ENCODE results near the gene FOXP1.

Gene FOXP1

DNA sequence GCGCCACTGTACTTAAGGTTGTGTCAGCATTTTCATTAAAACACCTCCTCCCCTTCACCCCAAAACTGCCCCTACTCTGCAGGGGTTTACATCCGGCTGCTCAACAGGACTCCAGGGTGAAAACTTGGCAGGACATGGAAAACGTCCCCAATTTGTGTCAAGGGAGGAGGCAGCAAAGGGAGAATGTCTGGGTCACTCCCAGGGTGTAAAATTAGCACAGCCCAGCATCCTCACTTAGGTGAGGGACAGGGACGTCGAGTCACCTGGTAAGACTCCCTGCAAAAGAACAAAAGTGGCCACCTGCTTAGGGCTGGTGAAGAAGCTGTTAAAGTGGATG lies 532.3 kb downstream of the FOXP1 start:
- no peak overlapping the region for H3K4me3 ChIP-seq (ENCODE audit: low read length)
- DNase-seq (ENCODE audit: low read depth): no peak
- no peak for TF ChIP-seq CTCF (IDR thresholded peaks at IDR 0.05; ENCODE audit: insufficient read depth, low read depth, low read length, missing control alignments)

GRCh38 chr3:71050538-71051258 lies 532.8 kb downstream of the FOXP1 start:
- H3K4me3 ChIP-seq (ENCODE audit: low read length): no peak overlapping the region
- peak; percentile 51 for DNase-seq (ENCODE audit: low read depth)
- no peak for TF ChIP-seq CTCF (IDR thresholded peaks at IDR 0.05; ENCODE audit: insufficient read depth, low read depth, low read length, missing control alignments)

DNA sequence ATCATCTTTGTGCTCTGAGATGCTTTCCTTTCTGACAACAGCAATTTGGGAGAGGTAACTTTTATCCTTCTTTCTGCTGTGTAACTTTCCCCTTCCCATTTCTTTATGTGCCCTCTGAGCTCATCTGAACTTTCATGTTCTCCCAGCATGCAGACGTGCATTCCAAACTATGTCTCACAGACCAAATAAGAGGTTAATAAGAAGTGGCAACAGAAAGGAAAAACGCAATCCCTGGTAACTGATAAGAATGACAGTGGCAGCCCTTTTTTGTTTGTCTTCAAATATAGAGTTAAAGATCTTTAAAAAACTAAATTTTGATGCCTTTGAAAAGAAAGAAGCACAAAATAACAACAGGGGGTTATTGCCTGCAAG lies 533.4 kb downstream of the FOXP1 start:
- DNase-seq (ENCODE audit: low read depth): no peak
- no peak overlapping the region for H3K4me3 ChIP-seq (ENCODE audit: low read length)
- TF ChIP-seq CTCF (IDR thresholded peaks at IDR 0.05; ENCODE audit: insufficient read depth, low read depth, low read length, missing control alignments): no peak

GRCh38 chr3:71048948-71049347 lies 534.6 kb downstream of the FOXP1 start:
- DNase-seq (ENCODE audit: low read depth): no peak
- TF ChIP-seq CTCF (IDR thresholded peaks at IDR 0.05; ENCODE audit: insufficient read depth, low read depth, low read length, missing control alignments): no peak
- no peak overlapping the region for H3K4me3 ChIP-seq (ENCODE audit: low read length)

GRCh38 chr3:71047616-71048531 lies 535.7 kb downstream of the FOXP1 start:
- no peak for TF ChIP-seq CTCF (IDR thresholded peaks at IDR 0.05; ENCODE audit: insufficient read depth, low read depth, low read length, missing control alignments)
- no peak for DNase-seq (ENCODE audit: low read depth)
- no peak overlapping the region for H3K4me3 ChIP-seq (ENCODE audit: low read length)

GRCh38 chr3:71046791-71047190 lies 536.7 kb downstream of the FOXP1 start:
- TF ChIP-seq CTCF (IDR thresholded peaks at IDR 0.05; ENCODE audit: insufficient read depth, low read depth, low read length, missing control alignments): no peak
- DNase-seq (ENCODE audit: low read depth): no peak
- H3K4me3 ChIP-seq (ENCODE audit: low read length): no peak overlapping the region

All from epithelial cell of esophagus (primary cell).